ENCODE measurements around the gene STX3. TPM values are rescaled to one million over a fixed set of nuclear protein-coding genes. Genes with fewer than 3 reads are reported as not detected.

STX3 gene
- total RNA-seq, 1 experiment from 2014 or later: 12.1 TPM

GRCh38 chr11:59810911-59811259 is 55.7 kb downstream of the STX3 start:
- no peak for DNase-seq (ENCODE audit: unreplicated experiment)
- ChIA-PET POLR2A (interaction anchor here (0.5 to 6.0 kb wide), 9 partner anchors 9 to 412 kb away, joined by 3 to 67 read pairs (median 6); partner anchors contain the start of genes OSBP, PATL1 and STX3), CTCF (interaction anchor here (0.6 to 4.7 kb wide), 9 partner anchors 31 to 441 kb away, joined by 3 to 43 read pairs (median 3); partner anchors contain the start of gene STX3)
- no peak for TF ChIP-seq CTCF (IDR thresholded peaks at IDR 0.05; ENCODE audit: unreplicated experiment)
- no peaks in the 10 kb centered on the region for H3K9me3 Mint-ChIP-seq (ENCODE audit: unreplicated experiment)
- no peaks in the 10 kb centered on the region for H3K27me3 Mint-ChIP-seq (ENCODE audit: insufficient read depth, unreplicated experiment)
- TSS peak; percentile 27 for BruUV-seq (replicated peaks)
- no peaks in the 10 kb centered on the region for H3K4me1 Mint-ChIP-seq (ENCODE audit: insufficient read depth, unreplicated experiment)
- H3K4me3 Mint-ChIP-seq (ENCODE audit: unreplicated experiment): peak overlapping the region; percentile 90
- intact Hi-C loops (cut with micrococcal nuclease): loop anchor here (2.0 kb wide), 1 partner anchor 56 kb away; the partner anchor contains the start of gene STX3
- H3K36me3 Mint-ChIP-seq (ENCODE audit: insufficient read depth, unreplicated experiment): peaks cover 43% of the 10 kb centered on the region
- H3K27ac Mint-ChIP-seq (ENCODE audit: low read depth, unreplicated experiment): peak overlapping the region; percentile 93

- no TSS peak for BruUV-seq (replicated peaks)
- DNase-seq (ENCODE audit: unreplicated experiment): no peak
- Mint-ChIP-seq H3K4me1 (ENCODE audit: insufficient read depth, unreplicated experiment) (no peaks in the 10 kb centered on the region), H3K4me3 (ENCODE audit: unreplicated experiment) (no peak overlapping the region), H3K36me3 (ENCODE audit: insufficient read depth, unreplicated experiment) (peaks cover 31% of the 10 kb centered on the region), H3K9me3 (ENCODE audit: unreplicated experiment) (no peaks in the 10 kb centered on the region), H3K27ac (ENCODE audit: low read depth, unreplicated experiment) (no peak overlapping the region), H3K27me3 (ENCODE audit: insufficient read depth, unreplicated experiment) (no peaks in the 10 kb centered on the region)
- ChIA-PET CTCF (interaction anchor here (0.6 to 1.1 kb wide), 2 partner anchors 107 to 693 kb away, joined by 3 to 4 read pairs; no protein-coding TSS in a partner anchor), POLR2A (interaction anchor here (6.0 kb wide), 1 partner anchor 57 kb away, joined by 67 read pairs; the partner anchor contains the start of gene STX3)
- intact Hi-C loops (cut with micrococcal nuclease): no loop called here
- TF ChIP-seq CTCF (IDR thresholded peaks at IDR 0.05; ENCODE audit: unreplicated experiment): no peak
These were observed 57.0 kb downstream of the STX3 start for GRCh38 chr11:59812220-59812619.

GRCh38 chr11:59813364-59813763 is 58.2 kb downstream of the STX3 start:
- intact Hi-C loops (cut with micrococcal nuclease): no loop called here
- no peaks in the 10 kb centered on the region for H3K4me1 Mint-ChIP-seq (ENCODE audit: insufficient read depth, unreplicated experiment)
- BruUV-seq (replicated peaks): no TSS peak
- no peak overlapping the region for H3K27ac Mint-ChIP-seq (ENCODE audit: low read depth, unreplicated experiment)
- H3K27me3 Mint-ChIP-seq (ENCODE audit: insufficient read depth, unreplicated experiment): no peaks in the 10 kb centered on the region
- H3K36me3 Mint-ChIP-seq (ENCODE audit: insufficient read depth, unreplicated experiment): peaks cover 20% of the 10 kb centered on the region
- no peak for TF ChIP-seq CTCF (IDR thresholded peaks at IDR 0.05; ENCODE audit: unreplicated experiment)
- no peak for DNase-seq (ENCODE audit: unreplicated experiment)
- H3K9me3 Mint-ChIP-seq (ENCODE audit: unreplicated experiment): no peaks in the 10 kb centered on the region
- CTCF ChIA-PET: interaction anchor here (0.6 to 1.3 kb wide), 2 partner anchors 10 to 309 kb away, joined by 3 to 6 read pairs; no protein-coding TSS in a partner anchor
- H3K4me3 Mint-ChIP-seq (ENCODE audit: unreplicated experiment): no peak overlapping the region
- POLR2A ChIA-PET: no interaction called here

- Mint-ChIP-seq H3K27ac (ENCODE audit: low read depth, unreplicated experiment) (no peak overlapping the region), H3K27me3 (ENCODE audit: insufficient read depth, unreplicated experiment) (no peaks in the 10 kb centered on the region), H3K4me1 (ENCODE audit: insufficient read depth, unreplicated experiment) (no peaks in the 10 kb centered on the region), H3K4me3 (ENCODE audit: unreplicated experiment) (no peak overlapping the region), H3K9me3 (ENCODE audit: unreplicated experiment) (no peaks in the 10 kb centered on the region), H3K36me3 (ENCODE audit: insufficient read depth, unreplicated experiment) (peaks cover 15% of the 10 kb centered on the region)
- ChIA-PET CTCF (interaction anchor here (0.6 to 4.4 kb wide), 4 partner anchors 9 to 308 kb away, joined by 3 to 30 read pairs (median 4); no protein-coding TSS in a partner anchor), POLR2A (no interaction called here)
- TF ChIP-seq CTCF (IDR thresholded peaks at IDR 0.05; ENCODE audit: unreplicated experiment): no peak
- intact Hi-C loops (cut with micrococcal nuclease): no loop called here
- DNase-seq (ENCODE audit: unreplicated experiment): no peak
- BruUV-seq (replicated peaks): no TSS peak
These were observed 58.8 kb downstream of the STX3 start for GRCh38 chr11:59814021-59814420.
